GM21528 (cell line): ENCODE results near the gene ATP5ME.
"Not testable (repeated sequence)": the region's sequence is repeated elsewhere in the genome, so short reads cannot be mapped to it uniquely, and the experiment has no call there.

ENCODE experiments used
- ATAC-seq: cut with Tn5 transposase; IDR thresholded peaks from one replicate; pipeline ENCODE4 v1.9.1; 2021; ENCODE audit warnings: mild to moderate bottlenecking, moderate library complexity; ENCODE audit not compliant: unreplicated experiment, low FRiP score

ATP5ME gene

DNA sequence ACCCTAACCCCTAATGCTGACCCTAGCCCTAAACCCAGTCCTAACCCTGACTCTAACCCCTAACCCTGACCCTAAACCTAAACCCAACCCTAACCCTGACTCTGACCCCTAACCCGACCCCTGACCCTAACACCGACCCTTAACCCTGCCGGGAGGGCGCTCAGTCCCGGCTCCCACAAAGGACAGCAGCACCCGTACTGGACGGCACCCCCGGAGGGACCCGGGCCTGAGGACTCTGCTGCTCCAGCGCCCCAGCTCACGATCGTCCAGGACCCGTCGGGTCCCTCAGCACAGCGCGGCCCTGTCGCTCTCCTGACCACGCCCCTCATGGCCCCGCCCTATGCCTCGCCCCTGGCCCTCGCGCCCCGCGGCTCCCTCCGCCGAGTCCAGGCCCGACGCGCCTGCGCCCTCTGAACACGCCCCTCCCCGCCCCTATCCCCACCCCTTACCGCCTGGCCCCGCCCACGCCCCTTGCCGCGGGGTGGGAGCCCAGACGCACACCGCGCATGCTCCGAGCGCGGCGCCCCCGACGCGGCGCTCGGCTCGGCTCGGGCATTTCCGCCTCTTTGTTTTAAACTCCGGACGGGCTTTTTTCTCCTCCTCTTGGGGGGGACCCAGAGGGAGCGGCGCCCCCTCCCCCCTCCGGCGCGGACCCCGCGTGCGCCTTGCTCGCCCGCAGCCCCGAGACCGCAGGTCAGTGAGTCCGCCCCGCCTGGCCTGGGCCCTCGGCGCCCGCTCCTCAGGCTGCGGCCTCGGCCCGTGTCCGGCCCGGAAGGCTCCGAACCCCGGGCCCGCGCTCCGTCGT lies 31.4 kb upstream of the ATP5ME start, which contains the start of gene PCGF3:
Gene PCGF3, plus strand, starts transcription at position 555 of the 805 bp plus-strand sequence. CDS start 27,849 bp downstream, outside the sequence.
- peak; percentile 90 for ATAC-seq

DNA sequence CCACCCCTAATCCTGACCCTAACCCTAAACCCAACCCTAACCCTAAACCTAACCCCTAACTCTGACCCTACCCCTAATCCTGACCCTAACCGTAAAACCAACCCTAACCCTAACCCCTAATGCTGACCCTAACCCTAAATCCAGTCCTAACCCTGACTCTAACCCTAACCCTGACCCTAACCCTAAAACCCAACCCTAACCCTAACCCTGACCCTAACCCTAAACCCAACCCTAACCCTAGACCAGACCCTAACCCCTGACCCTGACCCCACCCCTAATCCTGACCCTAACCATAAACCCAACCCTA lies 30.8 kb upstream of the ATP5ME start:
- ATAC-seq, result no peak

DNA sequence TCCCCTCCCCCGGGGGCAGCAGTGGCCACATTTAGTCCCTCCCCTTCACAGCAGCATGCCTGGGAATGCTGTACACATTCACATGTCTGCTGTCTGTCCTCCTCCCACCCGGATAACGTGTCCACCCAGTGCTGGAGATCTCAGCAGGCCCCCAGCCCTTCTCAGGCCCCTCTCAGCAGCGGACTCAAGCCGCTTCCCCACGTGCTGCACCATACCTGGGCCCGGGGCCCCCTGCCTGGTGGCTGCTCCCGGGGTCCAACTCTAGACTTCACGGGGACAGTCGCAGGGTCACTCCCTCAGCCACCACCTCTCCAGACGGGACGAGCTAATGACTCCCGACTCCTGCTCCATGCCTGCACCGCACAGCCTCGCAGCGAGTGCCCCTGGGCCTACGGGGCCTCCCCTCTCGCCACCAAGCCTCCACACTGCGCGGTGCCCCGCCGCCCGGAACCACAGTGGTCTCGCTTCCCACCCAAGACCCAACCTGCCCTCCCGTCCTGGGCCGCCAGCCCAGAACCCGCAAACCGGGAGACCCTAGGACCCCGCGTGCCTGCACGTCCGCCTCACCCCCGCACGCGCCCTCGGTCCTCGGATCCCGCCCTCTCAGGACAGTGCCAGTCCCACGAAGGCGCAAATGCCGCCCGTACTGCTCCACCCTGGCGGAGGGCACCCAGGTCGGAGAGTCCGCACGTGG lies 30.3 kb upstream of the ATP5ME start:
- ATAC-seq, result no peak

DNA sequence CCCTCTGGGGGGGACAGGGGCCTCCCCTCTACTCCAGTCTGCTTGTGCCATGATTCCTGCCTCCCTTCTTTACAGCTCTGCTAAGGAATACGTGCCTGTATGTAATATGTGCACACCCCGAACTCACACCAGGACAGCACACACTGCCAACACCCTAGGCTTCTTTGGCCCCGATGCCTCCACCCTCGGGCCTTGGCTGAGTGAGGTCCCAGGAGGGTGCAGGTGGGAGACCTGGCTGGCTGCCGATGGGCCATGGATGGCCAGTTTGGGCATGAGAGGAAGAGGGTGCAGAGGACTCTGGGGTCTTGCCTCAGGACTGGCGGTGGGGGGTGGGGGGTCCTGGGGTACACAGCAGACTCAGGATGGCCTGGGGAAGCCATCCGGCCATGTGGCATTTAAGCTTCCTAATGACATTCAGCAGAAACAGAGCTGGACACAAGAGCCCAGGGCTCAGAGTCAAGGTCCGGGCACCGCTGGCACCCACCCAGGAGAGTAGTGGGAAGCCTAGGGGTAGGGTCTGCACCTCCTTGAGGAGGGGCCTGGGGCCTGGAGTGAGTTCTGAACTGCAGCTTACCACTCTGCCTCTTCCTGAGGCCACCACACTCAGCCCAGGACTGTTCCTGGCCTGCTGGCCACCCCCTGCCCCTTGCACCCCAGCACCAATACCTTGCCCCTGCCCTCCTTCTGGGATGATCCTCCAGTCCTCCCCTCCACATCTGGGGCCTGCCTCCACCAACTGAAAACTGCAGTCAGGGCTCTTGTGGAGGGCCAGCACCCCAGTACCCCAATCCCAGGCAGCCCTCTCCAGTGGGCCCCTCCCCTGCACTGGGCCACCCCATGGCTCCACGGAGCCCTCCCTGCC lies 29.5 kb upstream of the ATP5ME start:
- ATAC-seq, result no peak

DNA sequence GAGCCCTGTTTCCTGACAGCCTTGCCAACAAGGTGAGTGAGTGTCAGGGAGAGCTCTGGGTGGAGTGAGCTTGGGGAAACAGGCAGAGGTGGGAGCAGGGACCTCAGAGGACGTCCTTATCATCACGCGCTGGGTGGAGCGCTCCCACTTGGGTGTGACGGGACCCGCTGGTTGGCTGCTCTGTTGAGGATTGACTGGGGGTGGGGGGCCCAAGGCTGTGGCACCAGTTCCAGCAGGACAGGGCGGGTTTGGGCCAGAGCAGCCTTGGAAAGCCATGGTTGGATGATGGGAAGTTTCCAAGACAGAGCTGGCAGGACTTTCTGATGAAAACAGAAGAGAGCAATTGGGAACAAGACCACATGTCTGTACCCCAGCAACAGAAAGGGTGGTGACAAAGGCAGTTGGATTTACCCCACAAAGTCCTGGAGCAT lies 28.6 kb upstream of the ATP5ME start:
- no peak for ATAC-seq

DNA sequence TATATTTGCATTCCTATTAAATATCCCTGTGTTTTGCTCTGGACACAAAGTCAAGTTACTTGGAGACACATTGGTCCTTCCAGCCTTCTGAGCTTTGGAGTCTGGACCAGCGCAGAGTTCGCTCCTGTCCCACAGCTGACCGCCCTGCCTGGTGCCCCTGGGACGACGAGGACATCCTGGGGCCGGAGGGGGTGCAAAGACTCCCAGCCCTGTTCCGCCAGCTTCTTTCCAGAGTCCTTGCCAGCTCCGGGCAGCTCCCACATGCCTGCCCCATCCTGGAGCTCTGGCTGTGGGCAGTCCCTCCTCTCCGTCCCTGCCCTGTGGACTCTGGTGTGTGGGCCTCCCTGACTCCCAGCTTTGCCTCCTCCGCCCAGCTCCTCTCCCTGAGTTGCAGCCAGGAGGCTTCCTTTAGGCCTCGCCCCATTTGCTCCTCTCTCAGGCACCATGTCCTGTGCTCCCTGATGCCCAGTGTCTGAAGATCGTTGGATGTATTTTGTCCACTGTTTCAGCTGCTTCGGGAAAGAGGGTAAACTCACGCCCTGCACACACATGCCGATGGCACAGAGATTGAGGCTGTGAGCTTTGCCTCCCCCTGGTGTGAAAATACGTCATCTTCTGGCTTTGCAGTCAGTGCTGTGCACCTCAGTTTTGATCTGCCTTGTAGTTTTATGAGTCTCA lies 26.6 kb upstream of the ATP5ME start:
- ATAC-seq, result no peak

DNA sequence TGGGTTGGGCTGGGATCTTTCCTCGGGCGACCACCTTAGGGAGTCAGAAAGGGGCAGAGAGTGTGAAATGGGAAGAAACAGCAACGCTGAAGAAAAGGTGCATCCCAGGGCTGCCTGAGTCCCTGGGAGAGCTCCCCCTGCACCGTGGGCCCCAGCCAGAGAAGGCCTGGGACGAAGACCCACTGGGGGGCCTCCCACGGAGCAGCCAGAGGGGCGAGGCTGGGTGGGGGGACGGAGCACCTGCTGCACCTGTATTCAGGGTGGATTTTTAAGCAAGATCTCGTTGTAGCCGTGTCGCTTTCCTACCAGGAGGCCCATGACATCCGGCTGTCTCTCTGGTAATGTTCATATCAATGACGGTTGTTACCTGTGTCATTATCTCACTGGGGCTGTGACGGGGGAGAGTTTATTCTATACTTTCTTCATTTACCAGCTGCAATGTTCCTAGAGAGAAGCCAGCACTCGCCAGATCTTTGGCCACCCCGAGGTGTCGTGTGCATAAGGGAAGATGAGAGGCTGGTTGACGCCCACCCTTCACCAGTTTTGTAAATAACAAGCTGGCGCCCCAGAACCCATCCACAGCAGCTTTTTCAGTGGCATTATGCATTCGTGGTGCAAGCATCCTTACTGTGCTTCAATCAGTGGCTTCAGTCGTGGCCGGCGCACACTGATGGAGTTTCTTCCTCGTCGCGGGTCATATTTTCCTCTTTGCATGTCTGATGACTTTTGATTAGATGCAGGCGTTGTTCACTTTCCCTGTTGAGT lies 25.9 kb upstream of the ATP5ME start:
- ATAC-seq, result no peak

DNA sequence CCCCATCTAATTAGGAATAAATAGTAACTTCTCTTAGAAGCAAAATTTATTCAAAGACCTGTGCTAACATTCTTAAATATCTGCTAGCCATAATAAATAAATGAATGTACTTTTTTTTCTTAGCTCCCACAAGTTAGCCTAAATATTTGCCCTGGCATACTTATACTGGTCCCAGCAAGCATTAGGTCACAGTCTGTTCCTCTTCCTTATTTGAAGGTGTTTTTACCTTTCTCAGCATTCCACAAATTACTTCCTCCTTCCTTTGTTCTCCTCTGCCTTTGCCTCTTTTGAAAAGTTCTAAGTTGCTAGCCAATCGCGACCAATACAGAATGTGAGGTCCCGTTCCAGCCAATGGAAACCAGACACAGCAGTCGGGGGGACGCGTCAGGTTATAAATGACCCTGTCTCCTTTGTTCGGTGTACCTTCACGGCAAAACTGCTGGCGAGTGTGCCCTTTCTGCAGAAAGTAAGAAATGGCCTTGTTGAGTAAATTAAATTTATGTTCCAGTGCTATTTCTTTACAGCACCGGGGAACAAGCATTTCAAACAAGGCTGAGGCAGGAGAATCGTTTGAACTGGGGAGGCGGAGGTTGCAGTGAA lies 20.4 kb upstream of the ATP5ME start:
- not testable (repeated sequence) for ATAC-seq

DNA sequence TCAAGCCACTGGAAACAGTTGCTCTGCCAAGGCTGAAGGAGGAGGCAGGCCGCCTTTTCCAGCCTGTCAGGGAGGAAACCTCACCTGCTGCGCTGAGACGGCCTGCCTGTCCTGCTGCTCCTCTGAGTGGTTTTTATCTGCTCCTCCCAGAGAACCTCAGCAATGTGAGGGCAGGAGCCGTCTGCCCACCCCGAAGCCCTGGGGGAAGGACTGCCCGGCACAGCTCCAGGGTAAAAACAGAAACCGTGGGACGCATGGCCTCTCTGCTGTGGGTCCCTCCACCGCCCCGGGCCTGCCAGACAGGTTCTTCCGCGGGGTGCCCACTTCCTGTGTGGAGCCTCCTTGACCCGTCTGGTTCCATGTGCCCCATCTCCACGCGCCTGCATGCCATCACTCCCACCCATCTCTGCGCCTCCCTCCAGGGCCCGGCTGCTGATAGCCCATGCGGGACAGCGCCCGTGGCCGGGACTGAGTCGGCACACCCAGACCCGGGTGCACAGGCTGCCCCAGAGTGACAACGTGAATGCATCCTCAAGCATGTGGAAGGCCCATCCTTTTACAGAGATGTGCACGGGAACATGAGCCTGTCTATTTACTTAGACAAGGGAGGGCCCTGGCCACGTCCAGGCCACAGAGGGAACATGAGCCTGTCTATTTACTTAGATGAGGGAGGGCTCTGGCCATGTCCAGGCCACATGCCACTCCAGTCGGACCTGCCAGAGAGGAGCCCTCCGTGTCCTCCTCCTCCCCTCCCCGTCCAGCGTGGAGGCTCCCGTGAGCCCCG lies 18.9 kb upstream of the ATP5ME start:
- no peak for ATAC-seq

DNA sequence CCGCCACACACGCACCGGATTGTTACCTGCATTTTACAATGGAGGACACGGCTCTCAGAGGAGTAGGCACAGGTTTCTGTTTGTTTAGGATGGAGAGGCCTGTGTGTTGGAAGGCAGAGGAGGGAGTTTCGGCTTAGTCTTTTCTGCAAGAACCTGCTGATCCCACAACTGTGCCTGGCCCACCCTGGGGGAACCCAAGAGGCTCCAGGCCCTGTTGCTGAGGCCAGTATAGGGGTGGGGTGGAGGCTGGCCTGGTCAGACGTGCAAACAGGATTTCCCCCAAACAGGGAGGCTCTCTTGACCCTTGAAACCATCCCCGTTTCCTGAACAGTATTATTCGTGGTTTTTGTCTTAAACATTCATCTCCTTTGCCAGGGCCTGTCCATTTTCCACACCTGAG lies 15.6 kb upstream of the ATP5ME start:
- ATAC-seq, result no peak

DNA sequence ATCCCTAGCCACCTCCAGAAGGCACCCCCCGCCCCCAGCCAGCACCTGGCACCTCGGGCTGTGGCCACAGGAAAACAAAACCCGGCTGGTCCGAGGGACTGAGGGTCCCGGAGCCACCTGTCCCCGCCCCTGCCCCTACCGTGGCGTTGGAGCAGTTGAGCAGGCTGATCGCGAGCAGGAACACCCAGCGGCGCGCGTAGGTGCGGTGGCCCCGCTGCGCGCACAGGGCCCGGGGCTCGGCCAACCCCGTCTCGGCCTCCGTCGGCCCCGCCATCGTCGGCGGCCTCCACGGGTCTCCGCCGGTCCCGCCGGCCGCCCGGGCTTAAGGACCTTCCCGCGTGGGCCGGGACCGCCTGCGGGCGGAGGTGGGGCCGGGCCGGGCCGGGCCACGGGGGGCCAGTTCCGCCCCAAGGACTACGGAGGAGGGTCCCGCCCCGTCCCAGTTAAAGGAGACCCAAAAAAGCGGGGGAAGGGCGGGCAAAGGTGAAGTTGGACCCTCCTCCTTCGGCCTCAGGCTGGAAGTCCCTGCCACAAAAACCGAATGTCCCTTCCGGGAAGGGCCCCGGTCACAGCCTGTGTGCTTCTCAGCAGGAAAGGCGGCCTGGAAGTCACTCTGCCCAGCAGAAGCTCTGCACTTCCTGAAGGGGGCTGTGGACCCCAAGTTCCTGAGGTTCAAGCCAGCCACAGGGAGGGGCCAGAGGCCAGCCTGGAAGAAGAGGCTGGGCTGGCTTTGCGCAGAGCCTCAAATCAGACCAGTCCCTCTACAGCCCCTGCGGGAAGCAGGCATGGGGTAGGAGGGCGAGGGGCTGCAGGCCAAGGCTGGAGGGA lies 15.0 kb upstream of the ATP5ME start, which contains the start of gene SLC49A3:
Gene SLC49A3, minus strand, starts transcription at position 298 of the 828 bp plus-strand sequence. Its CDS starts 24 bp downstream, at position 274.
- ATAC-seq, result no peak

DNA sequence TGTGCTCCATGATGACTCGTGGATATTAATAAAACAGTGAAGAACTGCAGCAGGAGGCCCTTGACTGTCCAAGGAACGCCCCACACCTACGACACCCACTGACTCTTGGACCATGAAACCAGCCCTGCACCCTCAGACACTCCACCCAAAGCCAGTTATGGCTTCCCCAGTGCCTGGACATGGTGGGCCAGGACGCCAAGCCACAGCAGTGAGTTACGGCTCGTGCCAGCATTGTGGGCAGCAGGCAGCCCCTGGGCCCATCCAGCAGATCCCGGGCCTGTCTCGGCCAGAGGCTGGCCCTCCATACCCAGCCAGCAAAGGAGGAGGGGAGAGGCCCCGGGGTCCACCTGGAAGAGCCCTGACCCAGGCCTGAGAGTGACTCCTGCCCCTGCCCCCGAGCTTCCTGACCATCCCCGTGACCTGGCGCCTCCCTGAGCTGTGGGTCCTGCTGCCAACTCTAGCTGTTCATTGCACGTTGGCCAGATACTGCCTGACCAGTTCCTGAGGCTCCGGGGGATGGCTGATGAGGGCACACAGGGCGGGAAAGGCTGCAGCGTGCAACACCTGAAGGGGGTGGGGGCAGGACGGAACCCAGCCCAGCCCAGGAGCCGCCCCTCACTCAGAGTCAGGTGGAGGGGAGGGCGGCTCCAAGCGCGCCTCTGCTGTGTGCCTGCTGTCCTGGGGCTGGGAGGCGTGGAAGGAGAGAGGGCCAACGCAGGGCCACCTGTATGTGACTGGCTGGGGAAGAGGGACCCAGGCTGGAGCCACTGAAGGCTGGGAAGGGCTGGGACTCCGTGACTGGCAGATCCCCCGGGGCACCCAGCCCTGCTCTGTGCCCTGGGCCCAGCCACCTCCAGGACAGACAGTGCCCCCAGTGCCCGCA lies 14.1 kb upstream of the ATP5ME start:
- ATAC-seq, result no peak

DNA sequence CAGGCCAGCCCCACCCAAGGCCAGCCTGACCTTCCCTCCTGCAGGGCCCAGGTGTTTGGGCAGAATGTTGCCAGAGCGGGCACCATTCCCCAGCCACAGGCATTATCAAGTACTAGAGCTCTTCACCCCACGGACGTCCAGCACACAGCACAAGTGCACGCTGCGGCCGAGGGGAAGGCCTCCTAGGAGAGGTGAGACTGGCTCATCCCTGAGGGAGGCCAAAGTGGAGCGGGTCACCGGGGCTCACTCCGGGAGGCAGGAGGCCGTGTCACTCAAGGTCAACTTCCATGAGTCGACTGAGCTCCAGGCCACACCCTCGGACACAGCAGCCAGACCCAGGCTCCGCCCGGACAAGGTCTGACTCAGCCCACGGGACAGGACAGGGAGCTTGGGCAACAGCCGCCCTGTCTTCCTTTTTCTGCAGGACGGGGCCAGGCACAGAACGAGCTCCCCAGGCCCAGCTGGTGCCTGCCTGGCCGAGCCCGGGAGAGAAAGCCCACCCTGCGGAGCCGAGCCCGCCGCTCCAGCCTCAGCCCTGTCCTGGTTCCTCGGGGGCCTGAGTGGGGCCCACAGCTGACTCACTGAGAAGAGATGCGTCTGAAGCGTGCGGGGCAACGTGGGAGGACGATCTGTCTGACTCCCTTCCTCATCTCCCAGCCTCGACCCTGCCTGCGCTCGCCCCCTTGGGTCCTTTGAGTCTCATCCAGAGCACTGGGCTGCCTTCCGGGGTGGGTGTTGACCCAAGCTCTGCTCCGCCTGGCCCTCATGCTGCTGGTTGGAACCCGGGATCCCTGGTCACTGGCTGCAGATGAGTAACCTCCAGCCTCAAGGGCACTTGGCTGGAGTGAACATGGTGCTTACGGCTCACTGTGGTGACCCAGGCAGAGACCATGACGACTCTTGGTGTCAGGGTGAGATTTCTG lies 13.2 kb upstream of the ATP5ME start:
- no peak for ATAC-seq

DNA sequence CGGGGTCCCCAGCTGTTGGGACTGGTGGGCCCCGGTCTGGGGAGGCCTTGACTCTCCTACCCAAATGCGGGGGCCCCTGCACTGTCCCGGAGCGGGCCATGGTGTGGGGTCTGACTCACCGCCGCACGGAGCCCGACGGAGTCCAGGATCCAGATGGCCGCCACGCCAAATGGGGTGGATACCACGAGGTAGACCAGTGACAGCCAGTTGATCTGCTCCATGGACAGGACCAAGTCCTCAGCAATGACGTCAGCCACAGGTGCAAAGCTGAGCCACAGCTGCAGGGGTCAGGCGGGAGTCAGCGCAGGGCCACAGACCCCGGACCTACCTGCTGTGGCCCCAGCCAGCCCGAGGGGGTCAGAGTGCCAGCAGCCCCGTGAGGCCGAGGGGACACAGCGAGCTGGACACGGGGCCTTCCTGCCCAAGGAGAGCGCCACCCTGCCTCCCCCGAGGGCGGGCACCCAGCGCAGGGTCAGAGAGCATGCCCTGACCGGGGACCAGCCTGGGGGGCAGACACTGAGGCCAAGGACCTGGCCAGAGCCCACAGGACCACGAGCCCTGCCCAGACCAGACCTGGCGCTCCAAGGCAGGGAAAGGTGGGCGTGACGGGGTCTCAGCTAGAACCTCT lies 12.5 kb upstream of the ATP5ME start:
- no peak for ATAC-seq
